Prostate gland (tissue), 2 donors: Measurements from ENCODE around the gene PRSS23. TPM values are rescaled to one million over a fixed set of nuclear protein-coding genes. Genes with fewer than 3 reads are reported as not detected.

ENCODE experiments used
- DNase-seq: peaks from one replicate; pipeline ENCODE4 v3.0.0-alpha.2; 2019; ENCODE audit warnings: low spot score
- H3K27ac ChIP-seq, 2 donors: fragments of 200-600 bp; sonication (generic); 2 replicates each; pipeline ENCODE4 v1.5.1; 2017 to 2019
- H3K27me3 ChIP-seq: fragments of 200-600 bp; sonication (generic); replicated peaks from 2 replicates; pipeline ENCODE4 v1.5.1; 2019; ENCODE audit not compliant: insufficient read depth
- H3K36me3 ChIP-seq, 2 donors: fragments of 200-600 bp; sonication (generic); 1 replicate in 1 of 2; 2 replicates in 1 of 2; pipeline versions ENCODE4 v1.5.1 to v1.8.1; 2017 to 2019
- H3K4me1 ChIP-seq: fragments of 200-600 bp; sonication (generic); replicated peaks from 2 replicates; pipeline ENCODE4 v1.5.1; 2019
- H3K4me3 ChIP-seq, 2 donors: fragments of 200-600 bp; sonication (generic); 2 replicates each; pipeline ENCODE4 v1.5.1; 2017 to 2019
- H3K9me3 ChIP-seq: fragments of 200-600 bp; sonication (generic); 2 replicates; pipeline ENCODE4 v1.5.1; 2017
- CTCF ChIP-seq, 4 experiments: fragments of 200-600 bp in 2 of 4; fragments of 450-650 bp in 2 of 4; sonication (generic) in 2 of 4; IDR thresholded peaks; 1 replicate in 3 of 4; 2 replicates in 1 of 4; pipeline ENCODE4 v1.5.1; 2016 to 2019; ENCODE audit warnings: antibody characterized with exemption in 4 of 4, mild to moderate bottlenecking in 2 of 4, moderate library complexity in 2 of 4
- POLR2A ChIP-seq: fragments of 450-650 bp; IDR thresholded peaks from one replicate; pipeline ENCODE4 v1.6.1; 2016; ENCODE audit warnings: antibody characterized with exemption, mild to moderate bottlenecking
- POLR2AphosphoS5 ChIP-seq: sonication (generic); formaldehyde crosslinking; IDR thresholded peaks from one replicate; pipeline ENCODE4 v1.6.1; 2017; ENCODE audit warnings: antibody characterized with exemption
- WGBS: methylation state at CpG from one replicate; pipeline ENCODE4 v1.1.5; 2018; 5-methylcytosine and 5-hydroxymethylcytosine counted together
- intact Hi-C: fragments of 100-400 bp; cut with DNase I; formaldehyde crosslinking; loops from one replicate; pipeline ENCODE4 v1.14.2; 2022
- total RNA-seq, 2 donors: library from RNA; depleted of rRNA; stranded (reverse); fragments of >200 nt; gene quantifications; one replicate each; pipeline ENCODE4 v1.1.0, GENCODE V29; 2016

PRSS23 gene
- total RNA-seq, 2 donors from 2014 or later = 43.2 to 167 TPM

GRCh38 chr11:86810288-86810687, 9.9 kb downstream of the PRSS23 start:
- H3K27me3 ChIP-seq = no peaks in the 10 kb centered on the region
- no peaks in the 10 kb centered on the region for H3K9me3 ChIP-seq
- intact Hi-C loops = loop anchor here (10.0 kb wide), 1 partner anchor 955 kb away; the partner anchor contains the start of gene CCDC83
- DNase-seq = no peak
- H3K36me3 ChIP-seq = no peaks in the 10 kb centered on the region
- H3K4me1 ChIP-seq = no peaks in the 10 kb centered on the region
- H3K4me3 ChIP-seq = no peak overlapping the region
- no peak overlapping the region for H3K27ac ChIP-seq
- WGBS = 75% methylated on average over 2 of the region's 2 CpGs
- TF ChIP-seq CTCF (IDR thresholded peaks at IDR 0.05) (no peak), POLR2AphosphoS5 (no peak), POLR2A (no peak)

GRCh38 chr11:86811637-86812321, 11.4 kb downstream of the PRSS23 start:
- Histone ChIP-seq H3K4me1 (no peaks in the 10 kb centered on the region), H3K9me3 (no peaks in the 10 kb centered on the region), H3K4me3 (no peak overlapping the region), H3K27me3 (no peaks in the 10 kb centered on the region), H3K36me3 (no peaks in the 10 kb centered on the region), H3K27ac (no peak overlapping the region)
- 58% methylated on average over 2 of the region's 2 CpGs for WGBS
- intact Hi-C loops = loop anchor here (10.0 kb wide), 1 partner anchor 957 kb away; the partner anchor contains the start of gene CCDC83
- no peak for TF ChIP-seq POLR2AphosphoS5
- no peak for TF ChIP-seq POLR2A
- no peak for DNase-seq

GRCh38 chr11:86812322-86812670, 12.0 kb downstream of the PRSS23 start:
- TF ChIP-seq POLR2A = no peak
- TF ChIP-seq POLR2AphosphoS5 = no peak
- no peak for TF ChIP-seq CTCF (IDR thresholded peaks at IDR 0.05)
- Histone ChIP-seq H3K36me3 (no peaks in the 10 kb centered on the region), H3K4me3 (no peak overlapping the region), H3K4me1 (no peaks in the 10 kb centered on the region), H3K27ac (no peak overlapping the region), H3K27me3 (no peaks in the 10 kb centered on the region), H3K9me3 (no peaks in the 10 kb centered on the region)
- DNase-seq = no peak
- intact Hi-C loops = loop anchor here (10.0 kb wide), 1 partner anchor 957 kb away; the partner anchor contains the start of gene CCDC83
- 65% methylated on average over 7 of the region's 7 CpGs for WGBS

GRCh38 chr11:86812981-86813380, 12.6 kb downstream of the PRSS23 start:
- intact Hi-C loops = loop anchor here (10.0 kb wide), 1 partner anchor 958 kb away; the partner anchor contains the start of gene CCDC83
- Histone ChIP-seq H3K36me3 (no peaks in the 10 kb centered on the region), H3K27ac (no peak overlapping the region), H3K27me3 (no peaks in the 10 kb centered on the region), H3K9me3 (no peaks in the 10 kb centered on the region), H3K4me1 (no peaks in the 10 kb centered on the region), H3K4me3 (no peak overlapping the region)
- no peak for DNase-seq
- 100% methylated on average over 1 of the region's 1 CpG for WGBS
- TF ChIP-seq POLR2AphosphoS5 = no peak

- WGBS = 19% methylated on average over 3 of the region's 3 CpGs
- H3K27ac ChIP-seq = peak overlapping the region; percentile 60 to 71
- no peak for DNase-seq
- TF ChIP-seq POLR2A (no peak), POLR2AphosphoS5 (no peak), CTCF (IDR thresholded peaks at IDR 0.05) (no peak)
- no peaks in the 10 kb centered on the region for H3K9me3 ChIP-seq
- no peaks in the 10 kb centered on the region for H3K36me3 ChIP-seq
- H3K4me3 ChIP-seq = no peak overlapping the region
- intact Hi-C loops = loop anchor here (5.0 to 10.0 kb wide), 2 partner anchors 207 to 960 kb away; partner anchors contain the start of gene CCDC83
- H3K27me3 ChIP-seq = no peaks in the 10 kb centered on the region
- no peaks in the 10 kb centered on the region for H3K4me1 ChIP-seq
These were observed 14.4 kb downstream of the PRSS23 start for GRCh38 chr11:86814775-86815174.

GRCh38 chr11:86815726-86816125, 15.4 kb downstream of the PRSS23 start:
- H3K4me3 ChIP-seq = no peak overlapping the region
- no peaks in the 10 kb centered on the region for H3K9me3 ChIP-seq
- TF ChIP-seq POLR2A (no peak), CTCF (IDR thresholded peaks at IDR 0.05) (no peak), POLR2AphosphoS5 (no peak)
- peak overlapping the region; percentile 60 to 71 for H3K27ac ChIP-seq
- no peak for DNase-seq
- no peaks in the 10 kb centered on the region for H3K27me3 ChIP-seq
- intact Hi-C loops = loop anchor here (5.0 to 10.0 kb wide), 2 partner anchors 208 to 961 kb away; partner anchors contain the start of gene CCDC83
- 73% methylated on average over 2 of the region's 2 CpGs for WGBS
- no peaks in the 10 kb centered on the region for H3K4me1 ChIP-seq
- H3K36me3 ChIP-seq = no peaks in the 10 kb centered on the region
